Measurements from ENCODE around the gene SPEF2.

- TF ChIP-seq ZFP3 (CRISPR knock-in tag; IDR thresholded peaks at IDR 0.05) (no peak), GLIS3 (CRISPR knock-in tag; IDR thresholded peaks at IDR 0.05) (no peak), ZNF565 (CRISPR knock-in tag; conservative IDR thresholded peaks at IDR 0.05; ENCODE audit: low read depth) (no peak), ZNF70 (CRISPR knock-in tag; IDR thresholded peaks at IDR 0.05) (no peak), TCF4 (CRISPR knock-in tag; IDR thresholded peaks at IDR 0.05; ENCODE audit: borderline replicate concordance) (no peak), CSDC2 (CRISPR knock-in tag; IDR thresholded peaks at IDR 0.05) (no peak), ARNTL (CRISPR knock-in tag; IDR thresholded peaks at IDR 0.05; ENCODE audit: borderline replicate concordance, low read depth) (no peak), SNAI2 (CRISPR knock-in tag; IDR thresholded peaks at IDR 0.05) (no peak), RARB (CRISPR knock-in tag; IDR thresholded peaks at IDR 0.05) (no peak), ESRRG (CRISPR knock-in tag; IDR thresholded peaks at IDR 0.05) (no peak)
- TF ChIP-seq, protein P1, sequence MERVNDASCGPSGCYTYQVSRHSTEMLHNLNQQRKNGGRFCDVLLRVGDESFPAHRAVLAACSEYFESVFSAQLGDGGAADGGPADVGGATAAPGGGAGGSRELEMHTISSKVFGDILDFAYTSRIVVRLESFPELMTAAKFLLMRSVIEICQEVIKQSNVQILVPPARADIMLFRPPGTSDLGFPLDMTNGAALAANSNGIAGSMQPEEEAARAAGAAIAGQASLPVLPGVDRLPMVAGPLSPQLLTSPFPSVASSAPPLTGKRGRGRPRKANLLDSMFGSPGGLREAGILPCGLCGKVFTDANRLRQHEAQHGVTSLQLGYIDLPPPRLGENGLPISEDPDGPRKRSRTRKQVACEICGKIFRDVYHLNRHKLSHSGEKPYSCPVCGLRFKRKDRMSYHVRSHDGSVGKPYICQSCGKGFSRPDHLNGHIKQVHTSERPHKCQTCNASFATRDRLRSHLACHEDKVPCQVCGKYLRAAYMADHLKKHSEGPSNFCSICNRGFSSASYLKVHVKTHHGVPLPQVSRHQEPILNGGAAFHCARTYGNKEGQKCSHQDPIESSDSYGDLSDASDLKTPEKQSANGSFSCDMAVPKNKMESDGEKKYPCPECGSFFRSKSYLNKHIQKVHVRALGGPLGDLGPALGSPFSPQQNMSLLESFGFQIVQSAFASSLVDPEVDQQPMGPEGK (CRISPR knock-in tag; IDR thresholded peaks at IDR 0.05; ENCODE audit: borderline replicate concordance): no peak
- TF ChIP-seq, protein P2, sequence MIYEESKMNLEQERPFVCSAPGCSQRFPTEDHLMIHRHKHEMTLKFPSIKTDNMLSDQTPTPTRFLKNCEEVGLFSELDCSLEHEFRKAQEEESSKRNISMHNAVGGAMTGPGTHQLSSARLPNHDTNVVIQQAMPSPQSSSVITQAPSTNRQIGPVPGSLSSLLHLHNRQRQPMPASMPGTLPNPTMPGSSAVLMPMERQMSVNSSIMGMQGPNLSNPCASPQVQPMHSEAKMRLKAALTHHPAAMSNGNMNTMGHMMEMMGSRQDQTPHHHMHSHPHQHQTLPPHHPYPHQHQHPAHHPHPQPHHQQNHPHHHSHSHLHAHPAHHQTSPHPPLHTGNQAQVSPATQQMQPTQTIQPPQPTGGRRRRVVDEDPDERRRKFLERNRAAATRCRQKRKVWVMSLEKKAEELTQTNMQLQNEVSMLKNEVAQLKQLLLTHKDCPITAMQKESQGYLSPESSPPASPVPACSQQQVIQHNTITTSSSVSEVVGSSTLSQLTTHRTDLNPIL (CRISPR knock-in tag; IDR thresholded peaks at IDR 0.05; ENCODE audit: low read depth): no peak
These were observed 212.9 kb downstream of the SPEF2 start for GRCh38 chr5:35830587-35830986.
